Omental fat pad (tissue), 4 donors: ENCODE results near the gene RUNX3. TPM values are rescaled to one million over a fixed set of nuclear protein-coding genes. Genes with fewer than 3 reads are reported as not detected.

Source experiments
- ATAC-seq: fragments of 150-250 bp; one replicate; pipeline ENCODE4 v1.9.1; 2016; ENCODE audit warnings: mild to moderate bottlenecking, moderate library complexity; ENCODE audit not compliant: low FRiP score
- DNase-seq: peaks from one replicate; pipeline ENCODE4 v3.0.0-alpha.2; 2019; ENCODE audit warnings: low spot score
- CTCF ChIP-seq, 3 donors: fragments of 450-650 bp; IDR thresholded peaks; one replicate each; pipeline ENCODE4 v1.5.1; 2016 to 2017; ENCODE audit warnings: antibody characterized with exemption in 3 of 3, mild to moderate bottlenecking in 3 of 3, moderate library complexity in 2 of 3
- total RNA-seq, 4 donors: library from RNA; depleted of rRNA; stranded (reverse); fragments of >200 nt; gene quantifications; one replicate each; pipeline ENCODE4 v1.1.0, GENCODE V29; 2016

The RUNX3 gene
- total RNA-seq, 4 donors from 2014 or later, result 1.6 to 6.7 (median 3.8) TPM

- DNase-seq (no peak), ATAC-seq (no peak)
- no peak for TF ChIP-seq CTCF (IDR thresholded peaks at IDR 0.05)
Observed at GRCh38 chr1:24970926-24971875, 41.1 kb upstream of the RUNX3 start.

GRCh38 chr1:24970399-24970753 lies 40.3 kb upstream of the RUNX3 start:
- DNase-seq (no peak), ATAC-seq (peak; percentile 31)
- TF ChIP-seq CTCF (IDR thresholded peaks at IDR 0.05), result no peak

- DNase-seq (no peak), ATAC-seq (no peak)
- TF ChIP-seq CTCF (IDR thresholded peaks at IDR 0.05), result no peak
Observed at GRCh38 chr1:24969596-24970398, 39.7 kb upstream of the RUNX3 start.

- ATAC-seq (no peak), DNase-seq (no peak)
- no peak for TF ChIP-seq CTCF (IDR thresholded peaks at IDR 0.05)
Observed at GRCh38 chr1:24968941-24969585, 39.0 kb upstream of the RUNX3 start.

GRCh38 chr1:24967962-24968361 lies 37.9 kb upstream of the RUNX3 start:
- DNase-seq, result no peak
- ATAC-seq, result no peak
- no peak for TF ChIP-seq CTCF (IDR thresholded peaks at IDR 0.05)

GRCh38 chr1:24967555-24967954 lies 37.5 kb upstream of the RUNX3 start:
- DNase-seq (no peak), ATAC-seq (no peak)
- TF ChIP-seq CTCF (IDR thresholded peaks at IDR 0.05), result no peak
